HepG2 (cell line): ENCODE measurements around the gene RREB1. TPM values are rescaled to one million over a fixed set of nuclear protein-coding genes. Genes with fewer than 3 reads are reported as not detected.

Experiments
- AGO1 ChIP-seq: fragments of 200-400 bp; formaldehyde crosslinking; IDR thresholded peaks from 2 replicates; pipeline ENCODE4 v1.6.1; 2017; ENCODE audit warnings: mild to moderate bottlenecking, low read depth, low read length, moderate library complexity; ENCODE audit not compliant: poor library complexity, severe bottlenecking
- CEBPG ChIP-seq: IDR thresholded peaks from 2 replicates; pipeline ENCODE4 v1.6.1; 2016
- GATAD2A ChIP-seq: IDR thresholded peaks from 2 replicates; pipeline ENCODE4 v1.6.1; 2016
- GFI1 ChIP-seq: sonication (generic); formaldehyde crosslinking; IDR thresholded peaks from 2 replicates; pipeline ENCODE4 v1.5.0; 2020; ENCODE audit warnings: missing genetic modification reagents, mild to moderate bottlenecking, borderline replicate concordance
- HOXA7 ChIP-seq: sonication (generic); formaldehyde crosslinking; IDR thresholded peaks from 2 replicates; pipeline ENCODE4 v1.8.1; 2022; ENCODE audit warnings: mild to moderate bottlenecking, missing genetic modification reagents, moderate library complexity
- ISX ChIP-seq: sonication (generic); formaldehyde crosslinking; conservative IDR thresholded peaks from 2 replicates; pipeline ENCODE4 v1.5.0; 2020; ENCODE audit warnings: missing genetic modification reagents
- JUND ChIP-seq: sonication (generic); formaldehyde crosslinking; IDR thresholded peaks from 2 replicates; pipeline ENCODE4 v1.8.0; 2022; ENCODE audit warnings: mild to moderate bottlenecking, missing genetic modification reagents
- KDM4B ChIP-seq: sonication (generic); formaldehyde crosslinking; IDR thresholded peaks from 2 replicates; pipeline ENCODE4 v1.4.0; 2020; ENCODE audit warnings: missing genetic modification reagents
- MIXL1 ChIP-seq: IDR thresholded peaks from 2 replicates; pipeline ENCODE4 v1.6.1; 2016
- MTF1 ChIP-seq: sonication (generic); formaldehyde crosslinking; IDR thresholded peaks from 2 replicates; pipeline ENCODE4 v1.5.0; 2020; ENCODE audit warnings: missing genetic modification reagents
- NFE2L1 ChIP-seq: sonication (generic); formaldehyde crosslinking; IDR thresholded peaks from 2 replicates; pipeline ENCODE4 v1.4.0; 2020; ENCODE audit warnings: missing genetic modification reagents, mild to moderate bottlenecking, borderline replicate concordance
- TOPORS ChIP-seq: sonication (generic); formaldehyde crosslinking; IDR thresholded peaks from 2 replicates; pipeline ENCODE4 v1.8.0; 2023; ENCODE audit warnings: mild to moderate bottlenecking, missing genetic modification reagents
- ZBTB38 ChIP-seq: sonication (generic); formaldehyde crosslinking; IDR thresholded peaks from 2 replicates; pipeline ENCODE4 v1.5.1; 2020; ENCODE audit warnings: mild to moderate bottlenecking, missing genetic modification reagents
- ZBTB8A ChIP-seq: sonication (generic); formaldehyde crosslinking; IDR thresholded peaks from 2 replicates; pipeline ENCODE4 v1.4.0; 2020; ENCODE audit warnings: mild to moderate bottlenecking, low read depth, missing genetic modification reagents, borderline replicate concordance
- ZNF350 ChIP-seq: sonication (generic); formaldehyde crosslinking; IDR thresholded peaks from 2 replicates; pipeline ENCODE4 v1.4.0; 2020; ENCODE audit warnings: mild to moderate bottlenecking, low read depth, missing genetic modification reagents, borderline replicate concordance
- ZNF430 ChIP-seq: sonication (generic); formaldehyde crosslinking; IDR thresholded peaks from 2 replicates; pipeline ENCODE4 v1.9.0; 2021; ENCODE audit warnings: mild to moderate bottlenecking, missing genetic modification reagents
- ZNF432 ChIP-seq: sonication (generic); formaldehyde crosslinking; IDR thresholded peaks from 2 replicates; pipeline ENCODE4 v1.5.0; 2020; ENCODE audit warnings: missing genetic modification reagents, mild to moderate bottlenecking, borderline replicate concordance
- ZNF468 ChIP-seq: sonication (generic); formaldehyde crosslinking; IDR thresholded peaks from 2 replicates; pipeline ENCODE4 v1.8.0; 2022; ENCODE audit warnings: mild to moderate bottlenecking, moderate library complexity, missing genetic modification reagents
- ZNF572 ChIP-seq: sonication (generic); formaldehyde crosslinking; IDR thresholded peaks from 2 replicates; pipeline ENCODE4 v1.5.1; 2020; ENCODE audit warnings: mild to moderate bottlenecking, missing genetic modification reagents
- ZNF737 ChIP-seq: sonication (generic); formaldehyde crosslinking; IDR thresholded peaks from 2 replicates; pipeline ENCODE4 v1.5.0; 2020; ENCODE audit warnings: missing genetic modification reagents, mild to moderate bottlenecking, borderline replicate concordance
- ZNF773 ChIP-seq: sonication (generic); formaldehyde crosslinking; IDR thresholded peaks from 2 replicates; pipeline ENCODE4 v1.4.0; 2020; ENCODE audit warnings: missing genetic modification reagents, borderline replicate concordance
- ZNF891 ChIP-seq: sonication (generic); formaldehyde crosslinking; IDR thresholded peaks from 2 replicates; pipeline ENCODE4 v1.5.0; 2020; ENCODE audit warnings: mild to moderate bottlenecking, missing genetic modification reagents
- polyA plus RNA-seq, 8 experiments: library from polyadenylated mRNA; depleted of rRNA in 3 of 8; stranded (reverse) in 7 of 8; unstranded in 1 of 8; fragments of >200 nt; fragmentation: Illumina TruSeq in 4 of 8; extraction: Trizol in 4 of 8; gene quantifications; 2 replicates each; pipeline versions ENCODE4 v1.2.1 to v1.2.3, GENCODE V29; 2011 to 2016; ENCODE audit warnings: low read depth in 4 of 8, missing spikeins in 1 of 8, mixed read lengths in 1 of 8; ENCODE audit not compliant: insufficient read depth in 1 of 8
- total RNA-seq, 5 experiments: library from RNA; depleted of rRNA; stranded (reverse); fragments of >200 nt; fragmentation: Illumina TruSeq; extraction: Trizol; gene quantifications; 2 replicates each; pipeline ENCODE4 v1.2.3, GENCODE V29; 2016; ENCODE audit warnings: low read depth in 1 of 5
- TF ChIP-seq, protein P1 (sequence below): sonication (generic); formaldehyde crosslinking; IDR thresholded peaks from 2 replicates; pipeline ENCODE4 v1.4.0; 2020; ENCODE audit warnings: missing genetic modification reagents
- TF ChIP-seq, protein P2 (sequence below): sonication (generic); formaldehyde crosslinking; IDR thresholded peaks from 2 replicates; pipeline ENCODE4 v1.8.0; 2022; ENCODE audit warnings: missing genetic modification reagents, mild to moderate bottlenecking, borderline replicate concordance
- TF ChIP-seq, protein P3 (sequence below): IDR thresholded peaks from 2 replicates; pipeline ENCODE4 v1.6.1; 2018; ENCODE audit warnings: missing genetic modification reagents, mild to moderate bottlenecking, missing compliant biosample characterization
- TF ChIP-seq, protein P4 (sequence below): sonication (generic); formaldehyde crosslinking; IDR thresholded peaks from 2 replicates; pipeline ENCODE4 v1.8.1; 2022; ENCODE audit warnings: low read depth, mild to moderate bottlenecking, missing genetic modification reagents

Gene RREB1
- total and polyA plus RNA-seq, 2 of the 13 experiments (the other 11 are each of a cell fraction or from before 2014, with no cell fraction given): 6.1 to 23.2 TPM

DNA sequence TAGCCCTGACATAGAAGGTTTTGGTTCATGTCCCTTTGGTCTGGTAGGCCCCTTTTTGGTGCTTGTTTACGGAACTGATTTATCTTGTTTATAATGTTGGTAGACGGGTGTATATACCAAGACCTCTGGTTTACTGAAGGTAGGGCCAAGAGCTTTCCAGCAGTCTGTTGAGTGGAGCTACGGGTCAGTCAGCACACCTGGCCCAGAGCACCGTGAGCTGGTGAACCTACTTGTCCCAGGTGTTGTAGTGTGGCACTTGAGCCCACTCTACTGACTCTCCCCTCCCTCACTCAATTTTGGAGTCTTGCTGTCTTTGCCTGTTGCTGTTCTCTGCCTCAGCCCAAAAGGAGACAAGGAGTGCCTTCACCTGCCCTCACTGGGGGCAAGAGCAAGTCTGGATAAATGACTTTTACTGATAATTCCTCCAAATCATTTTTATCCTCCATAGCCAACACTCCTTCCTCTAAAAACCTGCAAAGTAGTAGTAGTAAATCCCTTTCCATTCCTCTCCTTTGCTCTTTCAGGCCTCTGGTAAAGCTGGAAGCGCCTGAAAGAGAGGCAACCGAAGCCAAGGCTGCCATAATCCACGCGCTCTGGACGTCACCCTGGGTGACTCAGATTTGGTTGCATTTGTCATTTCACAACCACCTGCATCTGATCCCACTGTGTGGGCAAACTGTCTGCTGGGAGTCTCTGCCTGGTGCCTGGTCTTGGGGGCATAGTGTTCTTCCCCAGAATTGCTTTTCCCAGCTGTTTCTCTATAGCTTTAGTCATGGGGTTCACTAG lies 22.2 kb downstream of the RREB1 start (continued):
- TF ChIP-seq AGO1: no peak
- no peak for TF ChIP-seq MIXL1
- TF ChIP-seq, protein P1, sequence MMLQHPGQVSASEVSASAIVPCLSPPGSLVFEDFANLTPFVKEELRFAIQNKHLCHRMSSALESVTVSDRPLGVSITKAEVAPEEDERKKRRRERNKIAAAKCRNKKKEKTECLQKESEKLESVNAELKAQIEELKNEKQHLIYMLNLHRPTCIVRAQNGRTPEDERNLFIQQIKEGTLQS: peak; percentile 64; the same call in 1 of the 2 replicates
- no peak for TF ChIP-seq KDM4B
- no peak for TF ChIP-seq ZNF737 (CRISPR knock-in tag)
- TF ChIP-seq, protein P2, sequence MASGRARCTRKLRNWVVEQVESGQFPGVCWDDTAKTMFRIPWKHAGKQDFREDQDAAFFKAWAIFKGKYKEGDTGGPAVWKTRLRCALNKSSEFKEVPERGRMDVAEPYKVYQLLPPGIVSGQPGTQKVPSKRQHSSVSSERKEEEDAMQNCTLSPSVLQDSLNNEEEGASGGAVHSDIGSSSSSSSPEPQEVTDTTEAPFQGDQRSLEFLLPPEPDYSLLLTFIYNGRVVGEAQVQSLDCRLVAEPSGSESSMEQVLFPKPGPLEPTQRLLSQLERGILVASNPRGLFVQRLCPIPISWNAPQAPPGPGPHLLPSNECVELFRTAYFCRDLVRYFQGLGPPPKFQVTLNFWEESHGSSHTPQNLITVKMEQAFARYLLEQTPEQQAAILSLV: no peak
- TF ChIP-seq GFI1 (CRISPR knock-in tag): no peak
- no peak for TF ChIP-seq ZNF572 (CRISPR knock-in tag)
- TF ChIP-seq ZBTB8A: no peak
- no peak for TF ChIP-seq TOPORS
- TF ChIP-seq ZNF432: no peak
- TF ChIP-seq NFE2L1: no peak
- no peak for TF ChIP-seq HOXA7 (CRISPR knock-in tag)
- peak; percentile 51; the same call in 1 of the 2 replicates for TF ChIP-seq ZNF891 (CRISPR knock-in tag)
- no peak for TF ChIP-seq ZNF773 (CRISPR knock-in tag)
- peak; percentile 52; the same call in 1 of the 2 replicates for TF ChIP-seq CEBPG (CRISPR knock-in tag)
- TF ChIP-seq GATAD2A: peak; percentile 40; the same call in 1 of the 2 replicates
- TF ChIP-seq MTF1 (CRISPR knock-in tag): no peak
- TF ChIP-seq, protein P3, sequence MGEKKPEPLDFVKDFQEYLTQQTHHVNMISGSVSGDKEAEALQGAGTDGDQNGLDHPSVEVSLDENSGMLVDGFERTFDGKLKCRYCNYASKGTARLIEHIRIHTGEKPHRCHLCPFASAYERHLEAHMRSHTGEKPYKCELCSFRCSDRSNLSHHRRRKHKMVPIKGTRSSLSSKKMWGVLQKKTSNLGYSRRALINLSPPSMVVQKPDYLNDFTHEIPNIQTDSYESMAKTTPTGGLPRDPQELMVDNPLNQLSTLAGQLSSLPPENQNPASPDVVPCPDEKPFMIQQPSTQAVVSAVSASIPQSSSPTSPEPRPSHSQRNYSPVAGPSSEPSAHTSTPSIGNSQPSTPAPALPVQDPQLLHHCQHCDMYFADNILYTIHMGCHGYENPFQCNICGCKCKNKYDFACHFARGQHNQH (CRISPR knock-in tag): no peak
- TF ChIP-seq ISX (CRISPR knock-in tag): no peak
- TF ChIP-seq ZNF430 (CRISPR knock-in tag): no peak
- TF ChIP-seq ZNF468: no peak
- TF ChIP-seq, protein P4, sequence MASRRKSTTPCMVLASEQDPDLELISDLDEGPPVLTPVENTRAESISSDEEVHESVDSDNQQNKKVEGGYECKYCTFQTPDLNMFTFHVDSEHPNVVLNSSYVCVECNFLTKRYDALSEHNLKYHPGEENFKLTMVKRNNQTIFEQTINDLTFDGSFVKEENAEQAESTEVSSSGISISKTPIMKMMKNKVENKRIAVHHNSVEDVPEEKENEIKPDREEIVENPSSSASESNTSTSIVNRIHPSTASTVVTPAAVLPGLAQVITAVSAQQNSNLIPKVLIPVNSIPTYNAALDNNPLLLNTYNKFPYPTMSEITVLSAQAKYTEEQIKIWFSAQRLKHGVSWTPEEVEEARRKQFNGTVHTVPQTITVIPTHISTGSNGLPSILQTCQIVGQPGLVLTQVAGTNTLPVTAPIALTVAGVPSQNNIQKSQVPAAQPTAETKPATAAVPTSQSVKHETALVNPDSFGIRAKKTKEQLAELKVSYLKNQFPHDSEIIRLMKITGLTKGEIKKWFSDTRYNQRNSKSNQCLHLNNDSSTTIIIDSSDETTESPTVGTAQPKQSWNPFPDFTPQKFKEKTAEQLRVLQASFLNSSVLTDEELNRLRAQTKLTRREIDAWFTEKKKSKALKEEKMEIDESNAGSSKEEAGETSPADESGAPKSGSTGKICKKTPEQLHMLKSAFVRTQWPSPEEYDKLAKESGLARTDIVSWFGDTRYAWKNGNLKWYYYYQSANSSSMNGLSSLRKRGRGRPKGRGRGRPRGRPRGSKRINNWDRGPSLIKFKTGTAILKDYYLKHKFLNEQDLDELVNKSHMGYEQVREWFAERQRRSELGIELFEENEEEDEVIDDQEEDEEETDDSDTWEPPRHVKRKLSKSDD (CRISPR knock-in tag): 0 out of 2 replicates have a peak, but pooled peaks have one; percentile 50
- 0 out of 2 replicates have a peak, but pooled peaks have one; percentile 27 for TF ChIP-seq JUND
- peak; percentile 95 for TF ChIP-seq ZBTB38 (CRISPR knock-in tag)
- TF ChIP-seq ZNF350 (CRISPR knock-in tag): no peak
